Skeletal muscle satellite cell (primary cell): ENCODE measurements around the gene ASB5.
A peak's percentile ranks its signal among the peaks of the same experiment; 100 is the strongest.

Experiments used
- H3K27me3 ChIP-seq: 2 replicates; pipeline ENCODE4 v1.7.0; 2013; ENCODE audit warnings: low read length; ENCODE audit not compliant: control insufficient read depth, insufficient read depth
- H3K36me3 ChIP-seq: 2 replicates; pipeline ENCODE4 v1.7.0; 2013; ENCODE audit warnings: mild to moderate bottlenecking, control low read depth, low read length; ENCODE audit not compliant: insufficient read depth
- H3K4me1 ChIP-seq: 2 replicates; pipeline ENCODE4 v1.7.0; 2013; ENCODE audit warnings: low read length; ENCODE audit not compliant: control insufficient read depth, insufficient read depth
- H3K4me2 ChIP-seq: 2 replicates; pipeline ENCODE4 v1.7.0; 2013; ENCODE audit warnings: mild to moderate bottlenecking, low read length
- H3K4me3 ChIP-seq: 2 replicates; pipeline ENCODE4 v1.7.0; 2013; ENCODE audit warnings: low read length
- H3K9ac ChIP-seq: 2 replicates; pipeline ENCODE4 v1.7.0; 2013; ENCODE audit warnings: mild to moderate bottlenecking, low read depth, low read length, moderate library complexity
- H3K9me3 ChIP-seq: replicated peaks from 2 replicates; pipeline ENCODE4 v1.7.0; 2013; ENCODE audit warnings: mild to moderate bottlenecking, control low read depth, low read length

The ASB5 gene

DNA sequence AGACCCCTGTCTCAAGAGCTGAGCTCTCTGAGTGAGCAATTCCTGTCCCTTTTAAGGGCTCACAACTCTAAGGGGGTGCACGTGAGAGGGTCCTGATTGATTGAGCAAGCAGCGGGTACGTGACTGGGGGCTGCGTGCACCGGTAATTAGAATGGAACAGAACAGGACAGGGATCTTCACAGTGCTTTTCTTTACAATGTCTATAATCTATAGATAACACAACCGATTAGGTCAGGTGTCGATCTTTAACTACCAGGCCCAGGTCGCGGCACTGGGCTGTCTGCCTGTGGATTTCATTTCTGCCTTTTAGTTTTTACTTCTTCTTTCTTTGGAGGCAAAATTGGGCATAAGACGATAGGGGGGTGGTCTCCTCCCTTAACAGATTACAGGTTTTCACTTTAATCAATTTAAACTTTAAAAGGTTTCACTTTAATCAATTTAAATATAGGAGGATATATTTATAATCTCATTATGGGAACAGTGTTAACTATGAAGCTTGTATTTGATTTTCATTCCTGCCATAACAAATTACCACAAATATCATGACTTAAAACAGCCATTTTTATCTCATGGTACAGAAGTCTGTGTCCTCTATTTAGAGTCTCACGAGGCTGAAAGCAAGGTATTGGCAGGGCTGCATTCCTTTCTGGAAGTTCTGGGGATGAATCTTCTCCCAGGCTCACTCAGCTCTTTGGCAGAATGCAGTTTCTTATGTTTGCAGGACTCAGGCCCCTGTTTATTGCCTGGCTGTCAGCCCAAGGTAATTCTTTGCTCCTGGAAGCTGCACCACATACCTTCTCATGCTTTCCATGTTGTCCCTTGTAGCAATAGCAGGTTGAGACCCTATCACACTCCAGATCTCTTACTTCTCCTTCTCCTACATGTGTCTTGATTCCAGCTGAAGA, 78.9 kb downstream of the ASB5 start:
- no peaks in the 10 kb centered on the region for H3K9me3 ChIP-seq
- H3K4me1 ChIP-seq = peaks cover 56% of the 10 kb centered on the region
- H3K4me3 ChIP-seq = no peak overlapping the region
- H3K9ac ChIP-seq = no peak overlapping the region
- H3K36me3 ChIP-seq = no peaks in the 10 kb centered on the region
- H3K27me3 ChIP-seq = no peaks in the 10 kb centered on the region
- H3K4me2 ChIP-seq = no peak overlapping the region

- no peak overlapping the region for H3K9ac ChIP-seq
- H3K9me3 ChIP-seq = no peaks in the 10 kb centered on the region
- no peaks in the 10 kb centered on the region for H3K36me3 ChIP-seq
- no peak overlapping the region for H3K4me2 ChIP-seq
- no peak overlapping the region for H3K4me3 ChIP-seq
- H3K4me1 ChIP-seq = peaks cover 49% of the 10 kb centered on the region
- H3K27me3 ChIP-seq = no peaks in the 10 kb centered on the region
Observed at GRCh38 chr4:176188654-176189053, 80.4 kb downstream of the ASB5 start.

DNA sequence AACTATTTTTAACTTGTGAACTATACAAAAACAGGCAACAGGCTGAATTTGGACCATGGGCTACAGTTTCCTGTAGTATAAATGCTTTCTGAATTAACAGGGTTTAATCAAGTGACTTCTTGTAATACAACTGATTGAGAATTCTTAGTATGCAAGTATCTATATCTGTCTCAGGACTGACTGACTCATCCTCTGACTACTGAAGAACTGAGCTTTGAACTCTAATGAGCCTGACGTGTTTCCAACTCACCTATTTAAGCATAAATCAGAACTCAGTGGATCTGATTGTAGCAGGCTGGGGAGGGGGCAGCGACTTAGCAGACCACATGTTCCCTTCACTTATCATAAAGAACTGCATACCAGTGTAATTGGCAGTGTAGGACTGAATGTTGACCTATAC, 81.4 kb downstream of the ASB5 start:
- no peaks in the 10 kb centered on the region for H3K9me3 ChIP-seq
- peak overlapping the region; percentile 34 for H3K4me2 ChIP-seq
- H3K9ac ChIP-seq = no peak overlapping the region
- H3K4me1 ChIP-seq = peaks cover 38% of the 10 kb centered on the region
- H3K36me3 ChIP-seq = no peaks in the 10 kb centered on the region
- H3K4me3 ChIP-seq = no peak overlapping the region
- no peaks in the 10 kb centered on the region for H3K27me3 ChIP-seq

DNA sequence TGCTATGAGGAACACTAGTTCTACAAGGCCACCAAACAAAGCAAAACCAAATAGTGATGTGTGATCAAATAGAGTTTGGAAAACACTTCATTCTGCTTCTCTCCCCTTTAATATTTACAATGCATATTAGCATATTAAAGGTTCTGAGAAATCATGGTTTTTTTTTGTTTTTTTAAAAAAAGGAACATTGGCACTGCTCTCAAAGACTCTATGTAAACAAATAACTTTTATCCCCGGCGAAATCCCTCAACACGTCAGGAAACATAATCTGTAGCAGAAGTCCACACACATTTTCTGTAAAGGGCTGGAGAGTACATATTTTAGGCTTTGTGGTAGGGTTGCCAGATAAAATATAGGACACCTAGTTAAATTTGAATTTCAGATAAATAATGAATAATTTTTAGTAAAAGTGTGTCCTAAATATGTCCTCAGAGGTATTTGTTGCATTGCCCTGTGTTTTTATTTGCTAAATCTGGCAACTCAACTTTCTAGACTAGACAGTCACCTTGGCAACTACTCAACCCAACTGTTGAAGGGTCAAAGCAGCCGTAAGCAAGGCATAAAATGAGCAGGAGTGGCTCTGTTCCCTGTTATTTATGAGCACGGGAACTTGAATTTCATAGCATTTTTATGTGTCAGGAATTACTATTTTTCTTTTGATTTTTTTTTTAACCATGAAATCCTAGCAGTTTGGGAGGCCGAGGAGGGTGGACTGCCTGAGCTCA, 82.2 kb downstream of the ASB5 start:
- Histone ChIP-seq H3K27me3 (no peaks in the 10 kb centered on the region), H3K9ac (no peak overlapping the region), H3K4me1 (peaks cover 31% of the 10 kb centered on the region), H3K36me3 (no peaks in the 10 kb centered on the region), H3K4me3 (no peak overlapping the region), H3K9me3 (no peaks in the 10 kb centered on the region), H3K4me2 (peak overlapping the region; percentile 34)

GRCh38 chr4:176186067-176186466, 83.0 kb downstream of the ASB5 start:
- H3K4me3 ChIP-seq = no peak overlapping the region
- no peaks in the 10 kb centered on the region for H3K27me3 ChIP-seq
- no peak overlapping the region for H3K9ac ChIP-seq
- H3K9me3 ChIP-seq = no peaks in the 10 kb centered on the region
- no peak overlapping the region for H3K4me2 ChIP-seq
- H3K4me1 ChIP-seq = peaks cover 29% of the 10 kb centered on the region
- H3K36me3 ChIP-seq = no peaks in the 10 kb centered on the region

GRCh38 chr4:176185051-176185450, 84.0 kb downstream of the ASB5 start:
- Histone ChIP-seq H3K4me2 (no peak overlapping the region), H3K27me3 (no peaks in the 10 kb centered on the region), H3K9ac (no peak overlapping the region), H3K36me3 (no peaks in the 10 kb centered on the region), H3K9me3 (no peaks in the 10 kb centered on the region), H3K4me1 (peaks cover 29% of the 10 kb centered on the region), H3K4me3 (no peak overlapping the region)
